WTC11 (cell line): ENCODE results near the gene SH2D5. TPM values are rescaled to one million over a fixed set of nuclear protein-coding genes. Genes with fewer than 3 reads are reported as not detected.

Experiments
- ATAC-seq: fragments of 200-7000 bp; cut with Tn5 transposase; 2 replicates; pipeline ENCODE4 v1.10.0; 2021; ENCODE audit warnings: mild to moderate bottlenecking, moderate library complexity
- CTCF ChIA-PET: fragments of 300-600 bp; sonication (Branson Sonifier 250); formaldehyde crosslinking; loops from one replicate; lab custom pipeline; 2021; ENCODE audit warnings: antibody characterized with exemption; lab: Charles Lee
- POLR2A ChIA-PET: fragments of 350-600 bp; sonication (Branson Sonifier 250); formaldehyde crosslinking; loops from one replicate; lab custom pipeline; 2021; ENCODE audit warnings: antibody characterized with exemption; lab: Charles Lee
- DNase-seq: peaks from one replicate; pipeline ENCODE4 v3.0.0; 2021; ENCODE audit warnings: low spot score
- H3K27ac Mint-ChIP-seq: 2 replicates; pipeline ENCODE4 v1.8.0; 2021; ENCODE audit warnings: mixed read lengths
- H3K27me3 Mint-ChIP-seq: 2 replicates; pipeline ENCODE4 v1.8.0; 2021; ENCODE audit warnings: low read depth, mild to moderate bottlenecking, moderate library complexity, mixed read lengths
- H3K36me3 Mint-ChIP-seq: 2 replicates; pipeline ENCODE4 v1.8.0; 2021; ENCODE audit warnings: mixed read lengths
- H3K4me1 Mint-ChIP-seq: 2 replicates; pipeline ENCODE4 v1.8.0; 2022; ENCODE audit warnings: mixed read lengths
- H3K4me3 Mint-ChIP-seq: 2 replicates; pipeline ENCODE4 v1.8.0; 2021; ENCODE audit warnings: mild to moderate bottlenecking, moderate library complexity, mixed read lengths
- H3K9me3 Mint-ChIP-seq: 2 replicates; pipeline ENCODE4 v1.8.0; 2021; ENCODE audit warnings: mixed read lengths
- ARID4B ChIP-seq: sonication (generic); formaldehyde crosslinking; IDR thresholded peaks from 2 replicates; pipeline ENCODE4 v1.8.0; 2023; ENCODE audit warnings: missing genetic modification reagents, mild to moderate bottlenecking, borderline replicate concordance
- ATF1 ChIP-seq: sonication (generic); formaldehyde crosslinking; IDR thresholded peaks from 2 replicates; pipeline ENCODE4 v1.8.1; 2023; ENCODE audit warnings: mild to moderate bottlenecking, moderate library complexity, missing genetic modification reagents
- ATF3 ChIP-seq: sonication (generic); formaldehyde crosslinking; conservative IDR thresholded peaks from 2 replicates; pipeline ENCODE4 v1.8.1; 2022; ENCODE audit warnings: mild to moderate bottlenecking, missing genetic modification reagents
- ATF6 ChIP-seq: sonication (generic); formaldehyde crosslinking; IDR thresholded peaks from 2 replicates; pipeline ENCODE4 v1.8.1; 2023; ENCODE audit warnings: mild to moderate bottlenecking, missing genetic modification reagents
- CREB1 ChIP-seq: sonication (generic); formaldehyde crosslinking; IDR thresholded peaks from 2 replicates; pipeline ENCODE4 v1.8.0; 2023; ENCODE audit warnings: mild to moderate bottlenecking, missing genetic modification reagents
- CREM ChIP-seq: sonication (generic); formaldehyde crosslinking; IDR thresholded peaks from 2 replicates; pipeline ENCODE4 v1.8.1; 2022; ENCODE audit warnings: mild to moderate bottlenecking, missing genetic modification reagents, moderate library complexity
- E2F1 ChIP-seq: sonication (generic); formaldehyde crosslinking; IDR thresholded peaks from 2 replicates; pipeline ENCODE4 v1.8.0; 2022; ENCODE audit warnings: mild to moderate bottlenecking, missing genetic modification reagents
- EMX1 ChIP-seq: fragments of 250-450 bp; sonication (Bioruptor Pico); IDR thresholded peaks from 2 replicates; pipeline ENCODE4 v1.8.0; 2021; ENCODE audit warnings: mild to moderate bottlenecking
- FOXJ3 ChIP-seq: sonication (generic); formaldehyde crosslinking; IDR thresholded peaks from 2 replicates; pipeline ENCODE4 v1.9.0; 2021; ENCODE audit warnings: missing genetic modification reagents, mild to moderate bottlenecking, borderline replicate concordance
- FOXP4 ChIP-seq: sonication (generic); formaldehyde crosslinking; IDR thresholded peaks from 2 replicates; pipeline ENCODE4 v1.8.0; 2022; ENCODE audit warnings: mild to moderate bottlenecking, missing genetic modification reagents
- NR1H2 ChIP-seq: sonication (generic); formaldehyde crosslinking; IDR thresholded peaks from 2 replicates; pipeline ENCODE4 v1.9.0; 2021; ENCODE audit warnings: mild to moderate bottlenecking, moderate library complexity, missing genetic modification reagents
- NR3C1 ChIP-seq: sonication (generic); formaldehyde crosslinking; conservative IDR thresholded peaks from 2 replicates; pipeline ENCODE4 v1.8.1; 2023; ENCODE audit warnings: low read depth, mild to moderate bottlenecking, missing genetic modification reagents
- RELA ChIP-seq: sonication (generic); formaldehyde crosslinking; IDR thresholded peaks from 2 replicates; pipeline ENCODE4 v1.8.1; 2022; ENCODE audit warnings: missing genetic modification reagents, mild to moderate bottlenecking, borderline replicate concordance
- SMAD4 ChIP-seq: sonication (generic); formaldehyde crosslinking; IDR thresholded peaks from 2 replicates; pipeline ENCODE4 v1.8.0; 2022; ENCODE audit warnings: mild to moderate bottlenecking, missing genetic modification reagents
- STAT6 ChIP-seq: sonication (generic); formaldehyde crosslinking; conservative IDR thresholded peaks from 2 replicates; pipeline ENCODE4 v1.8.1; 2023; ENCODE audit warnings: mild to moderate bottlenecking, low read depth, missing genetic modification reagents, moderate library complexity
- ZBTB43 ChIP-seq: sonication (generic); formaldehyde crosslinking; IDR thresholded peaks from 2 replicates; pipeline ENCODE4 v1.8.1; 2023; ENCODE audit warnings: mild to moderate bottlenecking, missing genetic modification reagents
- ZNF512 ChIP-seq: sonication (generic); formaldehyde crosslinking; IDR thresholded peaks from 2 replicates; pipeline ENCODE4 v1.8.1; 2022; ENCODE audit warnings: missing genetic modification reagents, borderline replicate concordance
- ZNF671 ChIP-seq: fragments of 250-450 bp; sonication (Bioruptor Pico); IDR thresholded peaks from 2 replicates; pipeline ENCODE4 v1.8.0; 2021; ENCODE audit warnings: mild to moderate bottlenecking
- total RNA-seq: library from RNA; stranded (reverse); gene quantifications from 3 replicates; pipeline ENCODE4 v1.2.3, GENCODE V29; 2021

Gene SH2D5
- total RNA-seq, 1 experiment from 2014 or later: 13.8 TPM

GRCh38 chr1:20696397-20697333 is 35.8 kb downstream of the SH2D5 start (continued):
- no peak for TF ChIP-seq ATF1 (CRISPR knock-in tag)
- no peak for TF ChIP-seq CREB1 (CRISPR knock-in tag)
- TF ChIP-seq ATF6 (CRISPR knock-in tag): no peak
- TF ChIP-seq RELA (CRISPR knock-in tag): no peak
- no peak for TF ChIP-seq NR3C1 (CRISPR knock-in tag)
- TF ChIP-seq E2F1 (CRISPR knock-in tag): no peak
- TF ChIP-seq ZBTB43 (CRISPR knock-in tag): no peak
- no peak for TF ChIP-seq ZNF671 (CRISPR knock-in tag)
- no peak for TF ChIP-seq ARID4B
- no peak for TF ChIP-seq CREM (CRISPR knock-in tag)
- TF ChIP-seq, all 79 proteins: peak for 13

- no peaks in the 10 kb centered on the region for H3K36me3 Mint-ChIP-seq
- ChIA-PET POLR2A (no interaction called here), CTCF (interaction anchor here (0.7 to 2.9 kb wide), 4 partner anchors 22 to 500 kb away, joined by 3 to 124 read pairs (median 20); partner anchors contain the start of genes HP1BP3, KIF17 and SH2D5)
- TF ChIP-seq NR1H2: no peak
- no peak for TF ChIP-seq STAT6 (CRISPR knock-in tag)
- TF ChIP-seq SMAD4: no peak
- TF ChIP-seq FOXP4 (CRISPR knock-in tag): no peak
- no peak for TF ChIP-seq EMX1 (CRISPR knock-in tag)
- TF ChIP-seq FOXJ3 (CRISPR knock-in tag): no peak
- no peak for TF ChIP-seq ZNF512 (CRISPR knock-in tag)
- TF ChIP-seq ATF3 (CRISPR knock-in tag): no peak
Observed at GRCh38 chr1:20695515-20695914, 37.0 kb downstream of the SH2D5 start.

More at GRCh38 chr1:20695515-20695914, 37.0 kb downstream of the SH2D5 start:
- H3K4me3 Mint-ChIP-seq: no peak overlapping the region; the same call in 1 of the 2 replicates
- H3K9me3 Mint-ChIP-seq: no peaks in the 10 kb centered on the region
- ATAC-seq (no peak), DNase-seq (no peak)
- peaks cover 11% of the 10 kb centered on the region for H3K4me1 Mint-ChIP-seq
- H3K27ac Mint-ChIP-seq: no peak overlapping the region
- peaks cover 2% of the 10 kb centered on the region for H3K27me3 Mint-ChIP-seq
